NCI-H446 treated with DMSO at 0.1 percent for 48 hours (cell line): ENCODE results near the gene TWF2.
A peak's percentile ranks its signal among the peaks of the same experiment; 100 is the strongest.
"Not testable (repeated sequence)": the region's sequence is repeated elsewhere in the genome, so short reads cannot be mapped to it uniquely, and the experiment has no call there.

Source experiments
- DNase-seq: peaks from one replicate; lab custom pipeline; 2025; lab: John Stamatoyannopoulos, UW

The TWF2 gene

DNA sequence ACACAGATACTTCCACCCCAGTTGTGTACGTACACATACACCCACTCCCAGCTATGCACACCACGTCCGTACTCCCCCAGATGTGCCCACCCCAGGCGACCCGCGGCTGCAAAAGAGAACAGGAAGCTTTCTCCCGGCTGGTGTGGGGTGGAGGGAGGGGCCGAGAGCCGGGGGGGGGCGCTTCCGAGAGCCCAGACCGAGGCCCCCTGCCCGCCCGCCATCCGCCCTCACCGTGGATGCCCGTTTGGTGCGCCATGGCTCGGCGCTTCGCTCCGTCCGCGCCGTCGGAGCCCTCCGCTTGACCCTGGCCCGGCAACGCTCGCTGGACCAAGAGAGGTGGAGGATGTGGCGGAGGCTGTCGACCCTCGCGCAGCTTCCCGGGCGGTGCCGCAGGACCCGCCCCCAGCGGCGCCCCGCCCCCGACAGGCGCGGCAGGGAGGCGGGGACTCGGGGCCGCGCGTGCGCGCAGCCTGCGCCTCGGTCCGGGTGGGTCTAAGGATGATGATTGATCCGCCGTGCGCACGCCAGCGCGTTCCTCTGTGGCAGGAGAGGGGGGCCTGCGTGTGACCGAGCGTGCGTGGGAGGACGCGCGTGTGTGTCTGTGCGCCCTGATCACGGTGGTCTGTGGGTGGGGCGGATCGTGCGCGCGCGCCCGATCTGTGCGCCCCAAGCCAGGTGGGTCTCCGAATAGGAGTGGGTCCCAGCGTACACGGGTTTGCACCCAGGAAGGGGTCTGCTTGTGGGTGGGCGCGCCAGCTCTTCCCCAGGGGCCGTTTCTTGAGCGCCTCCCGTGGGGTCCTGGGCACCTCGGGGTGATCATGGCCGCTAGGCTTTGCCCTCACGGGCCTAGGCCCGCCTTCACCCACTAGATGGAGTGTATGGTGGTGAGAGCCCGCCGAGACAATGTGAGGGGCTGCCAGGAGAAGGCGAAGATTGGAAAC, at the start of gene TWF2:
Gene TWF2 (minus strand): TSS at position 398 of the 941 bp plus-strand sequence. CDS start 142 bp downstream, at position 256.
- DNase-seq = peak; percentile 24

DNA sequence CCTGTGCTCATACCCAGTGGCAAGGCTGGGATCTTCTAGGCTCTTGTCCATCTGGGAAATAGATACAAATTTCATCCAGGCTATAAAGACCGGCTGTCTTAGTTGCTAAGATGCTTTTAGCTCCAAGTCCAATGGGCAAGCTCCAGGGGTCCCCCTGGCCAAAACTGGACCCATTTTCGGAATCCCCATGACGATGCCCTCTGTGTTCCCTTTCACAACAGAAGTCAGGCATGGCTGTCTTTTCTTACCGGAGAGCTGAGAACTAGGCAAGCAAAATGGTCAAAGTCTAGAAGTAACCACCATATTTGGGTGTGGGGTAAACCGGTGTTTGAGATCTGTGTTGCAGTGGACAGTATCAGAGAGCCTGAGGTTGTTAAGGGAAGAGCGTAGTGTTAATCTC, 49.7 kb upstream of the TWF2 start:
- no peak for DNase-seq

DNA sequence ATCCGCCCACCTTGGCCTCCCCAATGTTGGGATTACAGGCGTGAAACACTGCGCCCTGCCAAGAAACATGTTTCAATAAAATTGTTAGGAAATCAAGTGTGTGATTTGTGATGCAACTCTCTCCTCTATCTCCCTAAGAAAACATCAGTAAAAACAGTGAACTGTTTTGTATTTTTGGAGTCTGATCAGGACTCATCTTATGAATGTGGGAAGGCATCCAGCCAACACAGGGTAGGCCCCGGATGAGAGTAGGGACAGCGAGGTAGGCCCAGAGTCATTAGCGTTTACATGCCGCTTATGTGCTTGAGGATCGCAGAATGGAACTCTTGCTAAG, 47.8 kb upstream of the TWF2 start:
- DNase-seq = no peak

DNA sequence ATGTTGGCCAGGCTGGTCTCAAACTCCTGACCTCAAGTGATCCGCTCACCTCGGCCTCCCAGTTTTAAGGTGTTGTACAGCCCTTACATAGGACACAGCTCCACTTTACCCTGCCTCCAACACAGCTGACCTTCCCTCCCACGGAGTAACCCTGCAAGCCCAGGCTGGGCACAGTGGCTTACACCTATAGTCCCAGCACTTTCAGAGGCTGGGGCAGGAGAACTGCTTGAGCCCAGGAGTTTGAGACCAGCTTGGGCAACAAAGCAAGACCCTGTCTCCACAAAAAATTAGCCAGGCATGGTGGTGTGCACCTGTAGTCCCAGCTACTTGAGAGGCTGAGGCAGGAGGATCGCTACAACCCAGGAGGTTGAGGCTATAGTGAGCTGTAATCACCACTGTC, 45.1 kb upstream of the TWF2 start:
- DNase-seq = not testable (repeated sequence)

DNA sequence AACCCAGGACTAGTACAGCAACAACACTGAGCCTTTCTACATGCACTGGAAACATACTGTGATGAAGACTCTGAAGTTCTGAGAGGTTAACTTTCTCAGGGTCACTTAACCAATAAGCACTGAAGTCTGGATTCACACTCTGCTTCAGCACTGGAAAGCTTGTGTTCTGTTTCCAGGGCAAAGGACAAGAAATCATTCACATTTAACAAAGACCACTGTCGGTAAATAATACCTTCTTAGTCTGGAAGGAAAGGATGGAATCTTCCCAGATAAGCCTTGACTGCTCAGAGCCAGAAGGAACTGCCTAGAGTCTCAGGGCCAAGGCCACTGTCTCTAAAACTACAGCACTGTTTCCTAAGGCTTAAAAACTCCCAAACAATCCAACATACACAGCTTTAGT, 44.3 kb upstream of the TWF2 start:
- DNase-seq = no peak

DNA sequence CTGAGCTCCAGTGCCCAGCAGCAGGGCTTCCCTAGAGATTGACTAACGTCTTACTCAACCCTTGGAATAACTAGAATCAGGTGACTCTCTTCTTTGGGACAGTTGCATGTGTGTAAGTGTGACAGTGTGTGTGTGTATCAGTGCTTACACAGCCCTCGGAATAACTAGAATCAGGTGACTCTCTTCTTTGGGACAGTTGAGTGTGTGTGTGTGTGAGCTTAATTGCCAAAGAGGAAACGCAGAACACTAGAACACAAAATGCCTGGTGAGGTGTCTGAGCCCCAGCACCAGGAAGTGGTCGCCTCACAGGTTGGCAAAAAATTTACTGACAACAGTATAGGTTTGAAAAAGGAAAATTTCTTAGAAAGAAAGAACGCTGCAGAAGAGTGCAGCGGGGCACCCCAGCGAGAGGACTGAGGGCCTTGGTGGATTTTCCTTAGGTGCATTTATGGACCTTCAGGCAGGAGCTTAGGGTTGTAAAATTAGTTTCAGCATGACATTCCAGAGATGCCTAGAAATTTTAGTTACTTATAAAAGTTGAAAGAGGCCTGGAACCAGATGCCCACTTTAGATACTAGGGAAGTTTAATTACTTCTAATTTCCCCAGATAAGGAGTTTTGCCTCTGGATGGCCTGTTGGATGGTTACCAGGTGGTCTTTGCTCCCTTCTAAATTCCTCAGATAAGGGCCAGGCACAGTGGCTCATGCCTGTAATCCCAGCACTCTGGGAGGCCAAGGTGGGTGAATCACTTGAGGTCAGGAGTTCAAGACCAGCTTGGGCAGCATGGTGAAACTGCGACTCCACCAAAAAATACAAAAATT, 43.2 kb upstream of the TWF2 start:
- DNase-seq = no peak

DNA sequence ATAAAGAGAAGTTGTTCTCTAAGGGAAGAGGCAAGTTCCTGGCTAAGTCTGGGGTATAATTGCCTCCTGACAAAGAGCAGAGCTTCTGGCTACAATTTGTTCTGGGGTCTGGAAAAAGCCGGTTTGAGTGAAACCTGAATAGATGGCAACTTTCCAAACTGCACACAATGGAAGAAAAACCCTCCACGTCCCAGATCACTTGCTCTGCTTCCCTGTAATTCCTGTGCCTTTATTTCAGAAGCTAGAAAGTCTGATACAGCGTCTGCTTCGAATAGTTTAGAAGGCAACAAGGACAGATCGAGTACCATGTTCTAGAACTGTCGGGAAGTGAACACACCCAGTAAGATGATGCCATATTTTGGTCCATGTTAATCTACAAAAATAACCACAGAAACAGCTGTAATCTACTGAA, 41.1 kb upstream of the TWF2 start:
- no peak for DNase-seq

DNA sequence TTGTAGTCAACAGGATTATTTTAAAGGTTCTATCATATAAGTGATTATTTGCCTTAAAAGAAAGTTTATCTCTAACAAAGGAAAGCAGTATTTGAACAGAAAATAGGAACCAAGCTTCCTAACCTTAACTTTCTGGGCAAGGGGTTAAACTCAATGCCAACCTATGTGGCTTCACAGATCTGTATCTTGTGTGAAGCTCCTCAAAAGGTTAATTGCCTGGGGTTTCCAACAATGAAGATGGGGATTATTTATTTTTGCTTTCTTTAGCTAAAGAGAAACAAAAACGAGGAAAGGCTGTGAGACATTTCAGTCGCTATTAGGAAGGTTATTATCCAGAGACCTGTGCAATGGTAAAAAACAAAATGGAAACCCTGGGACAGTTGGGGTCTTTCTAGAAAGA, 40.6 kb upstream of the TWF2 start:
- DNase-seq = no peak

DNA sequence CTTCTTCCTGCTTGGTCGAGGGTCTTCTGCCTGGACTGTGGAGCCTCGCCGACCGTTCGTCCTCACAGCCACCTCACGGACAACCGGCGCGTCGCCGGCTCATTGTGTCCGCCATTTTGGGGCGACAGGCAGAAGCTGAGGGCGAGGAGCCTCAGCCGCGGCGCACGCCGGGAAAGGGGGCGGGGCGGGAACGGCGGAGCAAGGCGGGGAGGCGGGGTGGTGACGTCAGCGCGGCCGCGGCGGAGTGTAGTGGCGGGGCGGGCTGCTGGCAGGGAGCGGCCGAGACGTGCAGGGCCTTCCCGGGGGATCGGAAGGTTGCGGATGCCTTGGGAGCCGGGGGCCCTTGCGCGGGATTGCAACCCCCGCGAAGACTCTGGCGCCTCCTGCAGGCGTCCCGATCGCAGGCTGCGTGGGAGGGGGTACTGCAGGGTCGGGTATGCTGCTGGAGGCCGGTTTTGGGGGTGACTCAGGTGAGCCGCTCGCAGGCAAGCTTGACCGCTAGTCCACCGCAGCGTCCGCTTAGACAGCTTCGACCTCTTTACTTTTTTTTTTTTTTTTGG, 39.6 kb upstream of the TWF2 start, which contains the start of gene WDR82:
Gene WDR82 (minus strand): TSS at position 140 of the 560 bp plus-strand sequence. CDS start 288 bp downstream, outside the sequence.
- DNase-seq = peak; percentile 73

DNA sequence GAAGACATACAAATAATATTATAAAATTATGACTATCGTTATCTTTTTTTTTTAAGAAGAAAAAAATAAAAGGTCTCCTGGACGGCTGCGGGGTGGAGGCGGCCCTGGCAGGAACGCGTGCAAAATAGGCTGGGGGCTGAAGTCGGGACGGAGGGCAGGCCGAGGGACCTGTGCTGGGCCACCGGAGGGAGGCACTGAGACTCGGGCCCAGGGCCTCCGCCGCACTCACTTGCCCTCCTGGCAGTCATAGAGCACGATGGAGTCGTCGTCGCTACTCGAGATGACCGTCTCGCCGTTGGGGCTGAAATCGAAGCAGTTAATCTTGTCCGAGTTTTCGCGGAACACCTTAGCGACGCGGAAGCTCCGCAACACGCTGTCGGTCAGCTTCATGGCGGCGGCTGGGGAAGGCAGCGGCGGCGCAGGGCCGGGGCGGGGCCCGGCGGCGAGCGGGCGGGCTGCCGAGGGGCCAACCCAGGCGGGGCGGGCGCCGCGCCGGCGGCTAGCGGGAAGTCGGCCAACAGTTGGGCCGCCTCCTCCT, 39.1 kb upstream of the TWF2 start:
- DNase-seq = no peak

DNA sequence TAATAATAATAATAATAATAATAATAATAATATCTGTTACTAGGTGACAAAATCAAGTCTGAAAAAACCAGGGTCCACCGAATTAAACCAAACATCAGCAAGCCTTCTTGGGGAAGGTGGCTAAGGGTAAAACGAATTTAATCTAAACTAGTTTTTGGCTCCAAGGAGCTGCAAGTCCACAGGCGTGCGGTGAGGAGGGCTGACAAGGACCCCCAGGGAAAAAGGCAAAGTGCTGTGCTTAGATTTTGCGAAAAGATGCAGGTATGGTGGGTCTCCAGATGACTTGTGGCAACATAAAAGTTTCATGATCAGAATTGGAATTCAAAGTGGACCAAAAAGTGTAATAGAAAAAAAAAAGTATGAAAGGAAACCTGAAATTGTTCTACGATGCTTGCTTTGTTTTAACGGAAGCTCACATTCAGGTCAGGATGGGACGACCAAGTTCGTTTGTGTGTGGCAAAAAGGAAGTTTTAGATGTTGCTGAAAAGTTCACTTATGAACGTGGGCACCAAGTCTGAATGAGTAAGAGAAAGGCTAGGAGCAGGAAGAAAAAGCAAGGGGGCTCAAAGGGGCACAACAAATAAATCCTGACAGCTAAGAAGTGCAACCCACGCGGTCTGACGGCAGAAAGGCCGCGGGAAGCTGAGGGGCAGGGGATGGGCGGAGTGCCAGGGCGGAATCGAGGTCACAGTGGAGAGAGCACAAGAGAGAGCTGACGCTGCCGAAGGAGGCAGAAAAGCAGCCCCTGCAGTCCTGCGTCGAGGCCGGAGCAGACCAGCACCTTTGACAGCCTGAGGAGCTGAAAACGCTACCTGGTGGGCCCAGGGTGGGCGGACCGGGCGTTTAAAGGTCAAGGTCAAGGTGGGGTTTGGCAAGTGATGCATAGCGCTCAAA, 38.4 kb upstream of the TWF2 start:
- no peak for DNase-seq

DNA sequence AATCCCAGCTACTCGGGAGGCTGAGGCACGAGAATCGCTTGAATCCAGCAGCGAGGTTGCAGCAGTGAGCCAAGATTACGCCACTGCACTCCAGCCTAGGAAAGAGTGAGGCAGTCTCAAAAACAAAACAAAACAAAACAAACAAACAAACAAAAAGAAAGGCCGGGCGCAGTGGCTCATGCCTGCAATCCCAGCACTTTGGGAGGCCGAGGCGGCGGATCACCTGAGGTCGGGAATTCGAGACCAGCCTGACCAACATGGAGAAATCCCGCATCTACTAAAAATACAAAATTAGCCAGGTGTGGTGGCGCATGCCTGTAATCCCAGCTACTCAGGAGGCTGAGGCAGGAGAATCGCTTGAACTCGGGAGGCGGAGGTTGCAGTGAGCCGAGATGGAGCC, 35.8 kb upstream of the TWF2 start:
- DNase-seq = not testable (repeated sequence)

DNA sequence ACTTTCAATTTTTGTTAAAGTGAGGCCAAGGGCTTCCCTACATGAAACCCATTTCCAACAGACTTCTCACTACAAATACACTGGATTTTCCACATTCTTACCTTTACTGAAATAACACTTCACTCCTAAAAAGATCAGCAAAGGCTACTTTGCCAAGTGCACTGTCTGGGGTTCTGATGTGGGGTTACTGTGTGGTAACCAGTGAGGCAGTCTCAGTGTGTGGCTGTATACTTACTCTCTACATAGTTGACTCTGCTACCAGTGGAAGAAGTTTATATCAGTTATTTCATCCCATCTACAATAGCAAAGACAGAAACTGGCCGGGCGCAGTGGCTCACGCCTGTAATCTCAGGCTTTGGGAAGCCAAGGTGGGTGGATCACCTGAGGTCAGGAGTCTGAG, 33.9 kb upstream of the TWF2 start:
- DNase-seq = no peak

DNA sequence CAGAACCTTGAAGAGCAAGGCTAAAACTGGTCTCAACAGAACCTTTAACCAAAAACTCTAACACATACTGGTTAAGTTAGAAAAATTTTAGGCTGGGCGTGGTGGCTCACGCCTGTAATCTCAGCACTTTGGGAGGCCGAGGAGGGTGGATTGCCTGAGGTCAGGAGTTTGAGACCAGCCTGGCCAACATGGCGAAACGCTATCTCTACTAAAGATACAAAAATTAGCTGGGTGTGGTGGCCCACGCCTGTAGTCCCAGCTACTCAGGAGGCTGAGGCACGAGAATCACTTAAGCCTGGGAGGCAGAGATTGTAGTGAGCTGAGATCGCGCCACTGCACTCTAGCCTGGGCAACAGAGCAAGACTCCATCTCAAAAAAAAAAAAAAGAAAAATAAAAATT, 33.2 kb upstream of the TWF2 start:
- DNase-seq = not testable (repeated sequence)

DNA sequence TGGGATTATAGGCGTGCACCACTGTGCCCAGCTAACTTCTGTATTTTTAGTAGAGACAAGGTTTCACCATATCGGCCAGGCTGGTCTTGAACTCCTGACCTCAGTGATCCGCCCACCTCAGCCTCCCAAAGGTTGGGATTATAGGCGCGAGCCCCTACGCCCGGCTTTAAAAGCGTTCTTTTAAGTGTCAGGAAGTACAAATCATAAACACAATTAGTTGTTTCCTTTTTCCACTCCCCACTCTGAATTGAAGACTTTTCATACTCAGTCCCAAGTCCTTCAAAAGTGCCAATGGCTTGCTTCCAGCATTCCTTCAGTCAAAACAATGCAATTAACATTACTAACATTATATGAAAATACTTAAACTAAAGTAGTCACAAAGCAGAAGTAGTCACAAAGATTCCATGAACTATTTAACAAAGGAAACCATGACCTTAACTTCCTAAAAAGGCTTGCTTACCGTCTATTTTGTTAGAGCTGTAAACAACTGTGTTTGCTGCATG, 31.3 kb upstream of the TWF2 start:
- no peak for DNase-seq

DNA sequence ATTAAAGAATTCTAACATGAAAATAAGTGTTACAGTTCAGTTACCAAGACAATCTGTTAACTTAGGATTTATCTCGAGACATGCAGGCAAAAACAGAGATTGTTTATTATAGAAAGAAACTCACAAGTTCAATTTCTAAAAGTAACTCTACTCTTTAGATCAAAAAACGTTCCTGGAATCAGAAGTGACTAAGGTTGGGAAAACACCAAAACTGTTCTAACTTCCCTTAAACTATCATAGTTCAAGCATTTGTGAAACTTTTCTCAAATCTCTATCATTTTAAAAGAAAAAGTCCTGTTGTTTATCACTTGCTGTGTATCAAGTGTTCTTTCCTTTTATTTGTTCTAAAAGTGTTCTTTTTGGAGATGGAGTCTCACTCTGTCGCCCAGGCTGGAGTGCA, 30.8 kb upstream of the TWF2 start:
- no peak for DNase-seq

DNA sequence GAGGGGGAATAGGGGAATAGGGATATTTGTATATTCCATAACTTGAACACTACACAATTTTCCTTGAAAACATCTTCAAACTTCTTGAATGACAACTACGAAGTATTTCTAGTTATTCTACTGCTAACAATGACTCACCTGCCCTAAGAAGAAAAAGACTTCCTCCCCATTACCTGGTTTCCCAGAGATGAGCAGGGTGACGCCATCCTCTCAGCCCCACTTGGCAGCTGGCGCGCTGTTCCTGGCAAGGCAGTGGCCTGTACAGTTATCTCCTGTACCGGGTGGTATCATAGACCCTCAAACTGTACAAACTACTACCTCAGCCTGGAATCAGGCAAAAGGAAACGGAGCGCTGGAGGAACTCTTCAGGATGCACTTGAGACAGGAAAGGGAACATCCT, 29.1 kb upstream of the TWF2 start:
- DNase-seq = no peak

DNA sequence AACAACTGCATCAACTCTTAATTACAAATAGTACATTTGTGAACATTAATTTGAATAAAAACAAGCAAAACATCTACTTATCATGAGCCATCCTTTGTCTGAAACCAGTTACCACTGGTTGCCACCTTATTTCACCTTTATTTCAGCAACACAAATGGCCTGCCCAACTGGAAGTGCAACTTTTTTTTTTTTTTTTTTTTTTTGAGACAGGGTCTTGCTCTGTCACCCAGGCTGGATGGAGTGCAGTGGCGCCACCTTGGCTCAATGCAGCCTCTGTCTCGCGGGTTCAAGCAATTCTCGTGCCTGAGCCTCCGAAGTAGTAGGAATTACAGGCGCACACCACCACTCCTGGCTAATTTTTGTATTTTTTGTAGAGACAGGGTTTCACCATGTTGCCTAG, 26.4 kb upstream of the TWF2 start:
- DNase-seq = no peak

DNA sequence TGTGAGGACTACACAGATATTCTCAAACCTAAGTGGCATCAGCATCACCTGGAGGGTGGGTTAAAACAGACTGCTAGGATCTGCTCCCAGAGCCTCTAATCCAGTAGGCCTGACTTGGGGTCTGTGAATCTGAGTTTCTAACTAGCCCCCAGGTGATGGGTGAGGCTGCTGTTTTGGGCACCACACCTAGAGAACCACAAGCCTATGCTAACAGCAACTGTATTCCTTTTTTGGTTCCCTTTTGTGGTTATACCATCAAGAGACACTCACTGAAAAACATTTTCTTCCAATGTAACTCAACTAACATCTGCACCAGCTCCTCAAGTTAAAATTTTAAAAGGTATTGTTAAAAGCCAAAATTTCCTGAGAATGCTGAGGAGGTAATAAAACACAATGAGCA, 23.5 kb upstream of the TWF2 start:
- no peak for DNase-seq

DNA sequence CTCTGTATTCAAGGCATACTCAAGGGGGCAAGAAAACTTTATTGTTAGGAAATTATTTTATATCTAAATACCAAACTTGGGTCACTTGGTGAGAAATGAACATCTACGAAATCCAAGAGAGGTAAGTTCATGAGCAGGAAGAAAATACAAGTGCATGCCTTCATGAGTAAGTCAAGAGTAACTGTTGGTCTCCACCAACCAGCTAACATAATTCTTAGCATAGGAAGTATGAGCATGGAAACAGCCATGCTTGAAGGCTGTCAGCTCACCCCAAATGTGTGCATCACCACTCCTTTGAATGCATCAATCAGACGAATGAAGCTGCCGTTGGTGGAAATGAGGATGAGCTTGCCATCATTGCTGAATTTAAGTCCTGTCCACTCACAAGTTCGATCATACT, 20.5 kb upstream of the TWF2 start:
- DNase-seq = no peak

DNA sequence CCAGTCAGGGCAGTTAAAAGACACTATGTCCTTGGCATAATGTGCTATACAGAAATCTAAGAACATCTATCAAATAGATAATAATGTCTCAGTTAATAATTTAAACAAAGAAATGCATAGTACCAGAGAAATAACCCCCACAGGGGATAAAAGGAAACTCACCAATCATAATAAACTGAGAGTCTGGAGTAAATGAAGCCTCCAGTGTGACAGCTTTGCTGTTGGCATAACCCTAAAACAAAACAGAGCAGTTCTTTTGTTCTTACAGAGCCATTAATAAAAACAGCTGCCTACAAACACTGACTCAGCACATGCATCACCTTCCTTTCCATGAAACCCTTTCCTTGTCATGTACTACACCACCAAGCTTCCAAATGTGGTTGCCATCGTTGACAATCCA, 20.1 kb upstream of the TWF2 start:
- no peak for DNase-seq
